Dermis blood vessel endothelial cell (primary cell): ENCODE data around the gene CD163L1. TPM values are rescaled to one million over a fixed set of nuclear protein-coding genes. Genes with fewer than 3 reads are reported as not detected.
"Not testable (repeated sequence)": the region's sequence is repeated elsewhere in the genome, so short reads cannot be mapped to it uniquely, and the experiment has no call there.

ENCODE experiments used
- DNase-seq: peaks from one replicate; pipeline ENCODE4 v3.0.0; 2010
- total RNA-seq: library from RNA; depleted of rRNA; stranded (reverse); fragments of >200 nt; gene quantifications from 2 replicates; pipeline ENCODE4 v1.2.3, GENCODE V29; 2014

CD163L1 gene
- total RNA-seq, 1 donor from 2014 or later = 7.1 TPM

DNA sequence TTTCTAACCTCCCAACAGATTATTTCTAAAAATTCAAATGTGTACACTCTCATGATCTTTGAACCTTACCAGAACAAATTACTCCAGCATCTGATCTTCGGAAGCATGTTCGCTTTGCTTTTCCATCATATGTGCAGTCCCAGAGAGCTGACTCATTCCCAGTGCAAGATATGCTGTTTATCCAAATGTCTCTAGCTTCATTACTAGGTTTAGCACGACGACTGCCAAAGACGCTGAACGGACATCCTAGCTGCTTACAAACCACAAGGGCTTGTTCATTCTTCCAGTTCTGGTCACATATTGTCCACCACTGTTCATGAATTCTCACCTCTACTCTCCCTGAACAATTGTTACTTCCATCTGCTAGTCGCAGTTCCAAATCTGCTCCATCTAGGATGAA is 40.5 kb downstream of the CD163L1 start:
- no peak for DNase-seq

DNA sequence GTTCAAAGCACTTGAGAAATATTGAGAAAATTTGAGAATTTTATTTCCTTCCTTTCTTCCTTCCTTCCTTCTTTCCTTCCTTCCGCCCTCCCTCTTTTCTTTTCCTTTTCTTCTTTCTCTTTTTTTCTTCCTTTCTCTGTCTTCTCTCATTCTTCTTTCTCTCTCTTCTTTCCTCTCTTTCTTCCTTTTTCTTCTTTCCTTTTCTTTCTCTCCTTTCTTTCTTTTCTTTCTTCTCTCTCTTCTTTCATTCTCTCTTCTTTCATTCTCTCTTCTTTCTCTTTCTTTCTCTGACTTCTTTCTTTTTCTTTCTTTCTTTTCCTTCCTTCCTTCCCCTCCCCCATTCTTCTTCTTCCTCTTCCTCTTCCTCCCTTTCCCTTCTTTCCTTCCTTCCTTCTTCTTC is 44.9 kb downstream of the CD163L1 start:
- DNase-seq = no peak

DNA sequence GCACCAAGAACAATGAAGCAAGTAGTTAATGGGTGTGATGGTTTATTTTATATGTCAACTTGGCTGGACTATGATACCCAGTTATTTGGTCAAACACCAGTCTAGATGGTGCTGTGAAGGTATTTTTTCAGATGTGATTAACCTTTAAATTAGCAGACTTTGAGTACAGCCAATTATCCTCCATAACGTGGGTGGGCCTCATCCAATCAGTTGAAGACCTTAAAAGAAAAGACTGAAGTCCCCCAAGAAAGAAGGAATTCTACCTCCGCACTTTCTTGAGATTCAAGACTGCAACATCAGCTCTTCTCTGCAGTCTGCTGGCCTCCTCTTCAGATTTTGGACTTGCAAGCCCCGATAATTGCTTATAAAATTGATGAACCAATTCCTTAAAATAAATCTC is 47.5 kb downstream of the CD163L1 start:
- DNase-seq = no peak

GRCh38 chr12:7395950-7396349 is 48.0 kb downstream of the CD163L1 start:
- peak; percentile 75 for DNase-seq

GRCh38 chr12:7387289-7387688 is 56.7 kb downstream of the CD163L1 start:
- DNase-seq = no peak

GRCh38 chr12:7383157-7383556 is 60.8 kb downstream of the CD163L1 start:
- no peak for DNase-seq

DNA sequence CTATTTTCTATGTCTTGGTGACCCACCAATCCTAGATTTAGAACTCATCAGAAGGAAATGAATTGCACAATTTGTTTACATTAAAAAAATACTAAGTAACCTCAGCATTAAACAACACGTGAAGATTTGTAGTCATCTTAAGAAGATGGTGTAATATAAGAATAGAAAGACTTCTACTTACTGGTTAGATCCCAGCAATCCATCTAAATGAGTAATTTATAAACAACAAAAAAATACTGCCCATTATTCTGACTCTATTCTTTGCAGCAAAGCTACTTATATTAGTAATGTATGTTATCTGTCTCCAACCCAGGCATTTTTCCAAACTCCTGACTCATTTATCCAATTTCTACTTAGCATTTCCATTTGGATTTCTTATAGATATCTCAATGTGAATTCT is 67.8 kb downstream of the CD163L1 start:
- no peak for DNase-seq

GRCh38 chr12:7375145-7375543 is 68.8 kb downstream of the CD163L1 start:
- no peak for DNase-seq

- peak; percentile 72 for DNase-seq
Measured at GRCh38 chr12:7374423-7375144, 69.4 kb downstream of the CD163L1 start.

GRCh38 chr12:7373226-7373625 is 70.7 kb downstream of the CD163L1 start:
- no peak for DNase-seq

DNA sequence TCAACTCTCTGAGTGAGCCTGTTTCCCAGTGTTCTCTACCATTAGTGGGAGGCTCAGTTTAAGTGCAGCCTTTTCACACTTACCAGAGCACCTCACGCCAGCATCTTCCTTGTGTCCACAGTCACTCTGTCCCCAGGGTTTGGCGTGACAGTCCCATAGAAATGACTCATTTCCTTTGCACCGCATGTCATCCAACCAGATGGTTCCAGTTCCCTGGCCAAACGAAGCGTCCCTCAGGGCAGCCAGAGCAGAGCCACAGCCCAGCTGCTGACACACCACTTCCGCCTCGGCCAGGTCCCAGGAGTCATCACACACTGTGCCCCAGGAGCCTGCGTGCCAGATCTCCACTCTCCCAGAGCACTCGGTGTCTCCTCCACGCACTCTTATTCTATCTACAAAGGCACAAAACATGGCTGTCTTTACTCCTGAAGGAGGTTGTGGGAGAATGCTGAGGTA is 74.7 kb downstream of the CD163L1 start:
- peak; percentile 46 for DNase-seq

DNA sequence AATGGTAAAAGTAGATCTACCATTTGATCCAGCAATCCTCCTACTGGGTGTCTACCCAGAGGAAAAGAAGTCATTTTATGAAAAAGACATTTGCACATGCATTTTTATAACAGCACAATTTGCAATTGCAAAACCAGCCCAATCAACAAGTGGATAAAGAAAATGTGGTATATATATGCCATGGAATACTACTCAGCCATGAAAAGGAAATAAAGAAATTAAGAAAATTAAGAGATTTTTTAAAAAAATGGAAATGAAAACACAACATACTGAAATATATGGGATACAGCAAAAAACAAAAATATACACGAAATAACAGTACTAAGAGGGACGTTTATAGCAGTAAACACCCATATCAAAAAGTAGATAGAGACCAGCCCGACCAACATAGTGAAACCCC is 81.2 kb downstream of the CD163L1 start:
- DNase-seq = no peak

DNA sequence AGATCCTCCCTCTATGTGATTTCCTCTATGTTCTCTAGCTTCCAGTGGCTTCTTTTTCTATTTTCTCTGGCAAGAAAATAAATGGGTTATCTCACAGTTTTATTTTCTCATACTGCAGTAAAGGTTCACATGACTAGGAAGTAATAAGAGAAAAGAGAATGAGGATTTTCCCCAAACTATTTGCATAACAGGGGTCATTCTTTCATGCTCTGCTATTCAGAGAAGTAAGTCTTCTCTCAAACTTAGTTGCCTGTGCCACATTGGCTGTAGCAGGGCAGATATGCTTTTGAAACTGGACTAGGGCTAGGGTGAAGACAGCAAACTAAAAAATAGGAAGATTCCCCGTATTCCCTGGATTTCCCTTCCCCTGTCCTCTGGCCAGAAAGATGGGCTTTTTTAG is 82.7 kb downstream of the CD163L1 start:
- DNase-seq = no peak

DNA sequence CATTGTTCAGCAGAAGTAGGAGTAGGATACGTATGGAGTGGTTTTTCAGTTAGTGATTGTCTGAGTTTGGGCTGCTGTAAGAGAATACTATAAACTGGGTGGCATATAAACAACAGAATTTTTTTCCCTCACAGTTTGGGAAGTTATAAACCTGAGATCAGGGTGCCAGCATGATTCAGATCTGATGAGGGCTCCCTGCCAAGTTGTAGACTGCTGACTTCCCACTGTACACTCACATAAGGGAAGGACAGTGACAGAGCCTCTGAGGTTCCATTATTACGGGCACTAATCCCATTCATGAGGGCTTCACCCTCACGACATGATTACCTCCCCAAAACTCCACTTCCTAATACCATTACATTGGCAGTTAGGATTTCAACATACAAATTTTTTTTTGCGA is 89.4 kb downstream of the CD163L1 start:
- peak; percentile 63 for DNase-seq

DNA sequence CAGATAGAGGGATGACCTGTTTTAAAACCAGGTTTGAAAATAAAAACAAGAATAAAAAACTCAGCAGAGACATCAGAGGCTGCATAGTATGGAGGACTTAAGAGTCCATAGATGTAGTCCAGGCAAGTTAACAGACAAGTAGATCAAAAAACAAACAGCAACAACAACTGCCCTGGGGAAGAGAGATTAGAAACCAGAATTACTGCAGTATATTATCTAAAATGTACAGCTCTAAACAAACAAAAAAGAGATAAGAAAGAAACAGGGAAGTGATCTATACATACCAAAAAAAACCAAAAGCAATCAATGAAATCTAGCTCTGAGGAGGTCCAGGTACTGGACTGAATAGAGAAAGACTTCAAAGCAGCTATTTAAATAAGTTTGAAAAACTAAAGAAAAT is 91.3 kb downstream of the CD163L1 start:
- no peak for DNase-seq

DNA sequence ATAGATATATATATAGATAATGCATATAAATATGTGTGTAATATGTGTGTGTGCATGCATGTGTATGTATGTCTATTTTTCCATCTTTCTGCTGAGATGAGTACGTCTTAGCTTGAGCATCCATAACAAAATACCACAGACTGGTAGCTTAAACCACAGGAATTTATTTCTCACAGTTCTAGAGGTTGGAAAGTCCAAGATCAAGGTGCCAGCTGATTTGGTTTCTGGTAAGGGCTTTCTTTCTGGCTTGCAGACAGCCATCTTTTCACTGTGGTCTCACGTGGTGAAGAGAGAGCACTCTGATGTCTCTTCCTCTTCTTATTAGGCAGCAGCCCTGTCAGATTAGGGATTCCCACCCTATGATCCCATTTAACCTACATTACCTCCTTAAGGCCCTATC is 92.8 kb downstream of the CD163L1 start:
- DNase-seq = no peak

DNA sequence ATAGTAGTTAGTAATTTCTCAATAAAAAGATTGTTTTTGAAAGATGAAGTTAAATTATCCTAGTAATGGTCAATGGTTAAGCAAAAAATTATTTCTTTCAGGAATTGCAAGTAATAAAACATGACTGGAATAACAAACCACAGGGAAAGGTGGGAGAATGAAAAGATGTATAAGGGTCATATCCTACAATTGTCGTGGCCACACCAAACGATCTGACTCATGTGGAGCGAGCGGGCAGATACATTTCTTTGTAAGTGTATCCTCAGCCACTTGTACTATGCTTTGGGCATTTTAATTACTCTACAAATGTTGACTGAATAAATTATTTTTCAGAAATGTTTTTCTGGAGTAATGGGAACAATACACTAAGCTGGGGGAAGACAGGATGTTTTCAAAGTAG is 94.5 kb downstream of the CD163L1 start:
- DNase-seq = peak; percentile 75

GRCh38 chr12:7346551-7347225 is 97.3 kb downstream of the CD163L1 start:
- DNase-seq = no peak

- DNase-seq = no peak
Measured at GRCh38 chr12:7344833-7345606, 98.9 kb downstream of the CD163L1 start.

DNA sequence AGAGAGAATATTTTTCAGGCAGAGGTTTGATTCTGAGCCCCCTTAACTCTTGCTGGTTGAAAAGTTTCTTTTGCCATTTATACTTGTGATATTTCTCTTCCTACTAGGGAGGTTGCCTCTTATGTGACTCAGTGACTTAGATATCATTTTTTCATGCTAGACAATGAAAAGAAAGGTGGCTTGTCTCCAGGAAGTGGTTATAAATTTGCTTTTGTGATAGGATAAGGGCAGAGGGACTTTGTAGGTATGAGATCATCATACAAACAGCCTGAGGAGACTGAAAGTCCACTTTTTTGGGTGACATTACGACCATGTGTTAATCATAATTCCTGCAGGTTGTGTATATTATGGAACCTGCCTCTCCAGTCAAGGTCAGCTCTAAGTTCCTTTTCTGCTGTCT is 104.3 kb downstream of the CD163L1 start:
- DNase-seq = no peak

- not testable (repeated sequence) for DNase-seq
Measured at GRCh38 chr12:7337790-7338189, 106.2 kb downstream of the CD163L1 start.

- DNase-seq = no peak
Measured at GRCh38 chr12:7327918-7328317, 116.0 kb downstream of the CD163L1 start.

GRCh38 chr12:7324176-7324575 is 119.8 kb downstream of the CD163L1 start:
- no peak for DNase-seq

DNA sequence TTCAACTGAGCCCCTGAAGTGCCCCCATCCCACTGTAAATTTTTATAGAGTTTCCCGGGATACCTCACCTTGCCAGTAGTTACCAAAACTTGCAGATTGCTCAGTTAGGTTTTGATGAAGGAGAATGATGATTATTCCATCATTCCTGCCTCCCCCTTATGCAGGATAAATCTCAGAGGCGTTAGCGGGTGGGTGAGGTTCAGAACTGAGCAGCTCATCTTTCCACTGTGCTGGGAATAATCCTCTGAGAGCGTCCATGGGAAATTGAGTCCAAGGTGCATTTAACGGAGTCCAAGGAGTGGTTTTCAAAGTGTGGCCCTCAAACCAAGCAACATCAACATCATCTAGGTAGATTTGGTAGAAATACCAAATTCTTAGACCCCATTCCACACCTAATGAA is 121.4 kb downstream of the CD163L1 start:
- DNase-seq = no peak
